HG03460 (cell line): ENCODE results near the gene CTSG.
"Not testable (repeated sequence)": the region's sequence is repeated elsewhere in the genome, so short reads cannot be mapped to it uniquely, and the experiment has no call there.

Experiments used
- ATAC-seq: cut with Tn5 transposase; IDR thresholded peaks from one replicate; pipeline ENCODE4 v1.9.1; 2021; ENCODE audit not compliant: unreplicated experiment

The CTSG gene

GRCh38 chr14:24549064-24549463, 27.0 kb downstream of the CTSG start:
- ATAC-seq, result not testable (repeated sequence)

- ATAC-seq, result no peak
These were observed 33.6 kb downstream of the CTSG start for GRCh38 chr14:24542346-24542936.

DNA sequence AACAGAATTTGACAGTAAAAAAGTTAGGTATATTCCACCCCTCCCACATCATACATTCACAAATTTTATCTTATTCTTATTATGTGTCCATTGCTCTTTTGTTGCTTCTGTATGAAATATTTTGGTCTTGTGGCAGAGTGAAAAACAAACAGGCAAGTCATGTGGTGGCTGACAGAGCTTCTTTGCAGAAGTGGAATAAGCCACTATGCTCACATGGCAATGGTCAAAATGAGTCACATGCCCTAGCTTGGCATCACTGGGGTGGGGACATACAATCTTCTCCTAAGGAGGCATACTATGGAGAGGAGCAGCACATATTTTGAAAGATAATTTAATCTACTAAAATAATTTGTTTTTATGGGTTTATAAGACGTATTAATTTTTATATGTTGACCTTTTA, 40.3 kb downstream of the CTSG start:
- ATAC-seq, result no peak

DNA sequence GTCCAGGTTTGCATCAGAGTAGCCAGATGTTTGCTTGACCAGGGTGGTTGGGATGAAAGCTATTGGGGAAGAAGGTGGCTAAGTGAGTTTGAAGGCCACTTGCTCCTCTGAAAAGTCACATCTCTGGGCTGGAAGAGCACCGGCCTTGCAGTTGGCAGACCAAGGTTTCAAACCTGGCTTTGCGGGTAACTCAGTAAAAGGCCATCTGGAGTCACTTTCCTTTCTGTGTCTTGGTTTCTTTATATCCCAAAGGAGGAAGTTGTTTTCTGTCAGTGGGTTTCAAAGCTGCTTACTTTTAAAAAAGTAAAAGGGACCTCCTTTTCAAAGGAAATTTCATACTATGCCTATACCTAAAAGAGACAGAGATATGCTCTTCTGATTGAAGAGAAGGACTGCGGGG, 41.8 kb downstream of the CTSG start:
- ATAC-seq, result no peak

DNA sequence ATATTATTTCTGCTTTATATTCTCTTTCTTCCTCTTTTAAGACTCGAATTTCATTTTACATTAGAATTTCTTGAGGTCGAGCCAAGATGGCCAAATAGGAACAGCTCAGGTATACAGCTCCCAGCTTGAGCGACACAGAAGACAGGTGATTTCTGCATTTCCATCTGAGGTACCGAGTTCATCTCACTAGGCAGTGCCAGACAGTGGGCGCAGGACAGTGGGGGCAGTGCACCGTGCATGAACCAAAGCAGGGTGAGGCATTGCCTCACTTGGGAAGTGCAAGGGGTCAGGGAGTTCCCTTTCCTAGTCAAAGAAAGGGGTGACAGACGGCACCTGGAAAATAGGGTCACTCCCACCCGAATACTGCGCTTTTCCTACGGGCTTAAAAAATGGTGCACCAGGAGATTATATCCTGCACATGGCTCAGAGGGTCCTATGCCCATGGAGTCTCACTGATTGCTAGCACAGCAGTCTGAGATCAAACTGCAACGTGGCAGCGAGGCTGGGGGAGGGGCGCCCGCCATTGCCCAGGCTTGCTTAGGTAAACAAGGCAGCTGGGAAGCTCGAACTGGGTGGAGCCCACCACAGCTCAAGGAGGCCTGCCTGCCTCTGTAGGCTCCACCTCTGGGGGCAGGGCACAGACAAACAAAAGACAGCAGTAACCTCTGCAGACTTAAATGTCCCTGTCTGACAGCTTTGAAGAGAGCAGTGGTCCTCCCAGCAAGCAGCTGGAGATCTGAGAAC, 50.0 kb downstream of the CTSG start:
- ATAC-seq, result not testable (repeated sequence)
